Stimulated activated CD4-positive, alpha-beta T cell treated with anti-CD3 and anti-CD28 coated beads, Interleukin-4, amount 100 ng/mL, for 1 hour (primary cell): ENCODE data around the gene AGFG1.
A peak's percentile ranks its signal among the peaks of the same experiment; 100 is the strongest.
"Not testable (repeated sequence)": the region's sequence is repeated elsewhere in the genome, so short reads cannot be mapped to it uniquely, and the experiment has no call there.

Source experiments
- DNase-seq: peaks from one replicate; pipeline ENCODE4 v3.0.0-alpha.2; 2020

Gene AGFG1

DNA sequence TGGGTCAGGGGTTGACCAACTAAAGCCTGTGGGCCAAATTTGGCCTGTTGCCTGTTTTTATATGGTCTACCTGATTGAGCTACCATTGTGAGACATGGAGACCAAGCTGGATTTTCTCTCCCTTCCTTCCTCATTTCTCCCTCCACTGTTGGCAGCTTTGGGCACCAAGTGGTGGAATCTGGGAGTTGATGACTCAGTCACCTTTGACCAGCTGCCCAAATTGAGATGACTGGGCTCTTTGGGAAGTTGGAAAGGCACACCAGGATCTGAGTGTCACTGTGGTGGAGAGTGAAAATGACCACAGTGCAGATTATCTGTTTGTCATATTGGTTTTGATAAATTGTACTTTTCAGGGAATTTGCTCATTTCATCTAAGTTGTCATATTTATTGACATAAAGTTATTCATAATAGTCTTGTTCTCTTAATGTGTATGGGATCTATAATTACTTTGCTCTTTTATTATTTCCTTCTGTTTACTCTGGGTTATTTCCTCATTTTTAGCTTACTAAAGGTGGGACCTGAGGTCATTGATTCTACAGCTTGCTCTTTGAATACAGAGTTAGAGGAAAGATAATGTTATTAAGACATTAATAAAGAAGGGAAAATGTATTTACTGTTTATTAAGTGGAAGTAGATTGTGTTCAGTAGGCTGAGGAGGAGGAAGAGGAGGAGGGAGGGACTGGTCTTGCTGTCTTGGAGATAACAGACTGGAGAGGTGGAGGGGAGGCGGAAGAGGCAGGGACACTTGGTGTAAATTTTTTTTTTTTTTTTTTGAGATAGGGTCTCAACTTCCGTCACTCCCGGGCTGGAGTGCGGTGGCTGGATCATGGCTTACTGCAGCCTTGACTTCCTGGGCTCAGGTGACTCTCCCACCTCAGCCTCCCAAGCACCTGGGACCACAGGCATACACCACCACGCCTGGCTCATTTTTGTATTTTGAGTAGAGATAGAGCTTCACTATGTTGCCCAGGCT, 31.8 kb downstream of the AGFG1 start:
- DNase-seq = no peak

DNA sequence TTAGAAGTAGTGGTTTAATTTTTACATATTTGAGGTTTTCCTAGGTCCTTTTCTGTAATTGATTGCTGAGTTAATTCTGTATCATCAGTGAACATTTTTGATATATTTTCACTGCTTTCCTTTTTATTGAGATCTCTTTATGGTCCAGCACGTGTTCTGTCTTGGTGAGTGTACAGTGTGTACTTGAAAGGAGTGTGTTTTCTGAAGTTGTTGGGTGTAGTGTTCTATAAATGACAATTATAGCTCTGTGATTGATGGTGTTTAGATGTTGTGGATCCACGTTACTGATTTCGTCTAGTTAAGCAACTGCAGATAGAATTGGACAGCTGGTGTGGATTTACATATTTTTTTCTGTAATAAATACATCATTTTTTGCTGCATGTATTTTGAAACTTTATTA, 32.7 kb downstream of the AGFG1 start:
- DNase-seq = no peak

GRCh38 chr2:227506456-227506855, 34.5 kb downstream of the AGFG1 start:
- DNase-seq = no peak

DNA sequence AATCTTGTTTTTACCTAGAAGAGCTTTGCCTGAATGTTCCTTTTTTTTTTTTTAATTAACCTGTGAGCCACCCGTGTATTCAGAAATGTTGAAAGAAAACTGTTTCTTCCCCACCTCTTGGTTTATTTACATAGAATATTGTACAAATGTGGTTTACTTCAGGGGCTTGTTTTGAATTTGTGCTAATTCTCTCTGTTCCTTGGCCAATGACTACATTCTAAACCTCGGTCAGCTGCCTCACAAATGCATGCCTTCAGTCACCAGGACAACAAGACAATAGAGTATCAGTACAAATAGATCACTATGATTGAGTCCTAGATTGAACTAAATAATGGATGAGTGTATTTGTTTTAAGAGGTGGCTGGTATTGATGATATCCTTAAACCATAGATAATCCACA, 36.0 kb downstream of the AGFG1 start:
- no peak for DNase-seq

DNA sequence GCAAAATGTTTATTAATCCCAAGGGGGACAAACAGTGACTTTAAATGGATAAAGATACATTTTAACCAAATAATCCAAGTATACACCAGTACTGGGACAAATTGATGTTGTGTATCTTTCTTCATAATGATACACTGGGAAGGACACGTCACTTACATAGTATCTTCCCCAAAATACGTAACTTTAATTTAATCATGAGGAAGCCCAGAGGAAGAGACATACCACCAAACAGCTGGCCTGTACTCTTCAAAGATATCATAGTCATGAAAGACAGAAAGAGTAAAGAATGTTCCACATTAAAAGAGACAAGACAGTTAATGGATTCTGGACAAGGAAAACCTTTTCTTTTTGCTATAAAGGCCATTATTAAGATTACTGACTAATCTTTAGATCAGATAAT, 37.1 kb downstream of the AGFG1 start:
- no peak for DNase-seq

DNA sequence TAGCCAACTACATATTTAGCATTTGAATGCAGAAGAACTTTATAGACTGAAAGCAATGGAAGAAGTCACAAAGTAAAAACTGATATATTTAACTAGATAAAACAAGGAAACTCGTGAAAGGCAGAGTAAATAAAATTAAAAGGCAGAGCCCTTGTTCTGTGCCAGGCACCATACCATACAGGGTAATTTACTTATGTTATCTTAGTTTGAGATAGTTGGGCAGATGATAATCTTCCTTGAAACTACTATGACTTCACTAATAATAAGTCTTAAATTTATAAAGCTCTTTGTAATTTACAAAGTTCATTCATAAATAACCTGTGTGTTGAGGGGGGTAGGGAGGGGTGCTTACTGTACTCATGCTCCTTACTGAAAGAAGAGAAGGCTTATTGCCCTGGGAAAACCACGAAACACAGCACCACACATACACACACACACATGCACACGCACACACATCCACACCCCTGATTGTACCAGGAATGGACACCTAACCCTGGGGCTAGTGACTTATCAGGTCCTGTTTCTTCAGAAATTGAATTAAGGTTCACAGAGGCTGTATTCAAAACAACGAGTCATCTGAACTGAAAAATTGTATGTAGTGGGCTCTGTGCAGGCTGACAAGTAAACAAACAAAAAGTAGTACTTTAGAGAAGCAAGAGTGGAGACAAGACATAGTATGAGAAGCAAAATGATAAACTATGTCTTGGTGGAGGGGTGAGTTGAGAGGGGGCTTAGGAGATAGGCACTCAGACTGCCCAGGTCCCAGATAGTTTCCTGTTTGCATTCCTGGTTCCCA, 38.1 kb downstream of the AGFG1 start:
- DNase-seq = no peak

DNA sequence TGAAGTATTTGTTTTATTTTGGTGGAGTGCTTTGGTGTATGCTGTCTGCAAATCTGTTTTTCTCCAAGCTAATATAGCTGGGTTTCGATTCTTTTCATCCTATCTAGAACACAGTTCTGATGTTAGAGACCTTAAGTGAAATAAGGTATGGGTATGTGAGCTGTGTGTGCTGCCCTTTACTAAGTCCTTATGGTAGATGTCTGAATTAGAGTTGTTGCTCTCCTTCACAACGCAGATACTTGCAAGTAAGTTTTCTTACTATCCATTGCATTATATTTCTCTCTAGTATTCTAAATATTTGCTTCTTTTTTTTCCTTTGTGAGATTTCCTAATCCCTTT, 38.6 kb downstream of the AGFG1 start:
- DNase-seq = no peak

DNA sequence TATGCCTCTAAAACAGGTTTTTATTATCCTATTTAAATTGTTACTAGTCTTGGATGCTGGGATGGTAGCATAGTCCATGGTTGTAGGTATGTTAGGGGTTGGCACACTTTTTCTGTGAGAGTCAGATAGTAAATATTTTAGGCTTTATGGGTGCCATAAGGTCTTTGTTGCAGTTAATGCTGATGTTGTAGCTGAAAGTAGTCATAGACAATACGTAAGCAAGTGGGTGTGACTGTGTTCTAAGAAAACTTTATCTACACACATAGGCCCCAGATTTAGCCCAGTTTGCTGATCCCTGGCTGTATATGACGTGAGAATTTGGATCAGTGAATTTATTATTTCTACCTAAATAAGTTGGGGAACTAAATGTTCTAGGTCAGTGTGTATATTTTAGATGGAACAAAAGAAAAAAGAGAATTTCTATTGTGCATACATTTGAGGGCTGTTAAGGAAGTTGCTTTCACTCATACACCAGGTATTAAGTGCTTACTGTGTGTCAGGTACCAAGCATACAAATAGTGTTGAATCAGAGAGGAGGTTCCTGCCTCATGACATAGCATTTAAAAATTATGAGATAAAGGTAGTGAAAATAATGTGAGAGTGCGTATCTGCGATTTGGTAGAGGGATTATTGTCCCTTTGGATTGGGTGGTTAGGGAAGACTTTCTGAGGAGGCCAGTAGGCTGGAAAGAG, 39.4 kb downstream of the AGFG1 start:
- no peak for DNase-seq

DNA sequence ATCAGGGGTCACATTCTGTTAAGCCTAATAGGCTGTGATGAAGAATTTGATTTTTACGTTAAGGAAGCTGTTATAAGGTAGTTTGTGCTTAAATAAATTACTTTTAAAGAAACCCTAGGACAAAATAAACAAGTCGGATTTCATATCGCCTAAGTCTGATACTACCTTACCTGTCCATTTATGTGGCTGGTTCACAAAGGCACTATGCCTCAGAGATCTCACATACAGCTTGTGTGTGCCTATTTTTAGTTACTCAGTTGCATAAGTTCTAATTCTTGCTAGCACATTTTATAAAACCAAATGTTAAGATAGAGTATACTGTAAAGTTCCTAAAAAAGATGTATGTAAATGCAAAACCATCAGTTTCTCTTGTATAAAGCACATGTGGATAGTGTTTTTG, 40.0 kb downstream of the AGFG1 start:
- no peak for DNase-seq

GRCh38 chr2:227513113-227513512, 41.2 kb downstream of the AGFG1 start:
- no peak for DNase-seq

GRCh38 chr2:227515742-227516141, 43.8 kb downstream of the AGFG1 start:
- no peak for DNase-seq

DNA sequence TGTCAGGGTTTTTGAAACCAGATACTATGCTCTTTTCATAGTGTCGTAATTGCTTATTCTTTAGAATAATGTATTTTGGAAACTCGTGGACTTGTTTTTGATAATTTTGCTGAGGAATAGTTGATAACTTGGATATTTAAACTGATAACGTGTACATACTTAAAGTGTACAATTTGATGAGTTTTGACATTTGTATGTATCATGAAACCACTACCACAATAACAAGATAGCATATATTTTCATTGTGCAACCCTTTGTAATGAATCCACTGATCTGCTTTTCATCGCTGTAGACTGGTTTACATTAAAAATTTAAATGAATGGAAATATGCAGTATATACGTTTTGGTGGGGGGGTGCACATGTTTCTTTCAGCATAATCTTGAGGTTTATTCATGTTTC, 45.8 kb downstream of the AGFG1 start:
- no peak for DNase-seq

GRCh38 chr2:227518278-227518865, 46.4 kb downstream of the AGFG1 start:
- DNase-seq = not testable (repeated sequence)

DNA sequence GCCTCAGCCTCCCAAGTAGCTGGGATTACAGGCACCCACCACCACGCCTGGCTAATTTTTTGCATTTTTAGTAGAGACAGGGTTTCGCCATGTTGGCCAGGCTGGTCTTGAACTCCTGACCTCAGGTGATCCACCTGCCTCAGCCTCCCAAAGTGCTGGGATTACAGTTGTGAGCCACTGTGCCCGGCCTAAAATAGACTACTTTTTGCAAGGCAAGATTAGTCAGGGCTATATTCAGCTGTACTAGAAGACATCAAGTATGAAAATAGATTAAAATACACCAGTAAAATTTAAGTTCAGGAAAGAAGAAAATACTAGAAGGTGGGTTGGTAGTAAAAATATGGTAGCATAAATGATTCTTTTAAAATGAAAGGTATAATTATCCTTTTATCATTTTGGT, 49.2 kb downstream of the AGFG1 start:
- not testable (repeated sequence) for DNase-seq

GRCh38 chr2:227524665-227525064, 52.7 kb downstream of the AGFG1 start:
- DNase-seq = no peak

- DNase-seq = no peak
Measured at GRCh38 chr2:227527351-227527750, 55.4 kb downstream of the AGFG1 start.

DNA sequence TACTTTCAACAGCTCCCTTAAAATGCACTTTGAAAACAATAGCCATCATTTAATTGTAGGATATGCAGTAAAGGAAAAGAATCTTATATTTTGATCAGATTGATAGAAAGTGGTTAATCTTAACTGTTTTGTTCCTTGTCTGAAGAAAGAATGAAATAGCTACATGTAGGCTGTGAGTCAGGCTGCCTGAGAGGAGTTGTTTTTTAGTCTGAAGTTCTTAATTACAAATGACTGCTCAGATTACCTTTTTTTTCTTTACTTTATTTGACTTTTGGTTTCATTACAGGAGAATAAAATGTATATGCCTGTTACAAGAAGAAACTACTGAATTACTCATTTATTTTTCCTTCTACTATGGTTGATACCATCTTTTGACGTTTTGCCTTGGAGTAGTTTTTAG, 56.8 kb downstream of the AGFG1 start:
- no peak for DNase-seq

DNA sequence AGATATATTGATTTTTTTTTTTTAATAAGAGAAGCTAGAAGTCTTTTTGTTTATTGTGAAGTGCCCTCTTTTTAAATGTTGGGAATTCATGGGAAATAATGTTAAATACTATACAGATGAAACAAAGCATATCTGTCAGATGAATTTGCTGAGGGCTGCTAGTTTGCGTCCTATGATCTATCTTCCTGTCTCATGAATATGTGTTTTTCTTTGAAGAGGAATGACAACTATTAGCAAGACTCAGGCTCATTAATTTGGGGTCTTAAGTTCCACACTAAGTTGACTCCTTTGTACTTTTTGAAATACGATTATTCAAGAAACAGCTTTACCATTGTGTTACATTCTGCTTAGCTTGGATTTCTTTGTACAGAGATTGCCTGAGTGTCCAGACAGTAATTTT, 57.9 kb downstream of the AGFG1 start:
- no peak for DNase-seq

DNA sequence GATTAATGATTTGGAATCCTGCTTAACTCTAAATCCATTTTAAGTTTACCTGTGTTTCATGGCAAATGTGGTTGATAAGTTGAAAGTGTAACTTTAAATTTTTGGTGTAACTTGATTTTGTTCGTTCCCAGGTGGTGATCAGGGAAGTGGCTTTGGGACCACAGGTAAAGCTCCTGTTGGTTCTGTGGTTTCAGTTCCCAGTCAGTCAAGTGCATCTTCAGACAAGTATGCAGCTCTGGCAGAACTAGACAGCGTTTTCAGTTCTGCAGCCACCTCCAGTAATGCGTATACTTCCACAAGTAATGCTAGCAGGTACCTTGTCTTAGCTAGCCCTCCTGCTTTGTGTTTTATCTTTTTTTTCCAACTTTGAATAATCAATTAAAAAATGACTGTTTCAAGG, 62.8 kb downstream of the AGFG1 start:
- no peak for DNase-seq

DNA sequence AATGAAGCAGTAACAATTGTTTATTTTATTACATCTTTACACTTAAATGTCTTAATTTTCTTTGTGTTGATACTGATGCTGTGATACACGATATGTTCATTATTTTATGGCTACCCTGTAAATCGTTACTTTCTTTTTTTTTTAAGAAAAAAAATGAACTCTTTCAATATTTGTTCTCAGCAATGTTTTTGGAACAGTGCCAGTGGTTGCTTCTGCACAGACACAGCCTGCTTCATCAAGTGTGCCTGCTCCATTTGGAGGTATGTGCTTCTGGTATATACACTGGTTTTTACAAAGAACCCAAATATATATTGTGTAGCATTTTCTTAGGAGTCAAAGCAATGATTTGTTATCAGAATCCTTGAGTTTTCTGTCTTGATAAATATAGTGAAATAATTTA, 64.5 kb downstream of the AGFG1 start:
- no peak for DNase-seq

DNA sequence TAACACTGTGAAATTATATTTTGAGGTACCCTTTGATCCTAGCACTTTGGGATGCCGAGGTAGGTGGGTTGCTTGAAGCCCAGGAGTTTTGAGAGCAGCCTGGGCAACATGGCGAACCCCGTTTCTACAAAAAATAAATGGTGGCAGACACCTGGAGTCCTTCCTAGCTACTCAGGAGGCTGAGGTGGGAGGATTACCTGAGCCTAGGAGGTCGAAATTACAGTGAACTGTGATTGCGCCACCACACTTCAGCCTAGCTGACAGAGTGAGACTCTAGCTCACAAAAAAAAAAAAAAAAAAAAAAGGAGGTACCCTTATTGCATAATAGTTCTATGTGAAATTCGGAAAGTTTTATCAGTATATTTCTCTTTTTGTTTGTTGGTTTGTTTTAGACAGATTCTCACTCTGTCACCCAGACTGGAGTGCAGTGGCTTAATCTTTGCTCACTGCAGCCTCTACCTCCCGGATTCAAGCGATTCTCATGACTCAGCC, 67.6 kb downstream of the AGFG1 start:
- no peak for DNase-seq

GRCh38 chr2:227540352-227540751, 68.4 kb downstream of the AGFG1 start:
- not testable (repeated sequence) for DNase-seq

DNA sequence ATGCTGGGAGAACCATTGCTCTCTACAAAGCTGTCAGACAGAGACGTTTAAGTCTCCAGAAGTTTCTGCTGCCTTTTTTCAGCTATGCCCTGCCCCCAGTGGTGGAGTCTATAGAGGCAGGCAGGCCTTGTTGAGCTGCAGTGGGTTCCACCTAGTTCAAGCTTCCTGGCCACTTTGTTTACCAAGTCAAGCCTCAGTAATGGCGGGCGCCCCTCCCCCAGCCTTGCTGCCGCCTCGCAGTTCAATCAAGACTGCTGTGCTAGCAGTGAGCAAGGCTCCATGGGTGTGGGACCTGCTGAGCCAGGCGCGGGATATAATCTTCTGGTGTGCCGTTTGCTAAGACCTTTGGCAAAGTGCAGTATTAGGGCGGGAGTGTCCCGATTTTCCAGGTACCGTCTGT, 74.0 kb downstream of the AGFG1 start:
- peak; percentile 18 for DNase-seq
